Body of pancreas (tissue), 4 donors: ENCODE data around the gene URM1.

Experiments used
- CTCF ChIP-seq, 7 experiments: fragments of 450-650 bp in 4 of 7; fragments of 200-600 bp in 3 of 7; sonication (generic) in 3 of 7; IDR thresholded peaks; one replicate each; pipeline ENCODE4 v1.5.1; 2016 to 2019; ENCODE audit warnings: antibody characterized with exemption in 7 of 7
- POLR2A ChIP-seq, 3 donors: fragments of 450-650 bp; IDR thresholded peaks; one replicate each; pipeline ENCODE4 v1.6.1; 2016; ENCODE audit warnings: antibody characterized with exemption in 3 of 3, mild to moderate bottlenecking in 2 of 3

- TF ChIP-seq CTCF (IDR thresholded peaks at IDR 0.05), result no peak
- no peak for TF ChIP-seq POLR2A (IDR thresholded peaks at IDR 0.05)
These were observed 19.1 kb downstream of the URM1 start for GRCh38 chr9:128390150-128390812.
